ENCODE data around the gene AKNA. TPM values are rescaled to one million over a fixed set of nuclear protein-coding genes. Genes with fewer than 3 reads are reported as not detected.
A peak's percentile ranks its signal among the peaks of the same experiment; 100 is the strongest.
"Not testable (repeated sequence)": the region's sequence is repeated elsewhere in the genome, so short reads cannot be mapped to it uniquely, and the experiment has no call there.

The AKNA gene
- total RNA-seq, 4 donors from 2014 or later: 34.8 to 63.2 (median 48.6) TPM

- WGBS, 2 donors (ENCODE audit: low coverage in 1 of 2): 95% methylated on average over 21 of the region's 23 CpGs; no CpG with 5 or more reads in 1 of the 2 donors
Observed at GRCh38 chr9:114336699-114337395, 50.9 kb downstream of the AKNA start.

GRCh38 chr9:114336157-114336556 is 51.6 kb downstream of the AKNA start:
- intact Hi-C loops (cut with DNase I; ENCODE audit: low total_unique reads): no loop called here

More at GRCh38 chr9:114336699-114337395, 50.9 kb downstream of the AKNA start:
- no peak overlapping the region for H3K4me3 ChIP-seq
- intact Hi-C loops (cut with DNase I; ENCODE audit: low total_unique reads): no loop called here
- H3K9me3 ChIP-seq: no peaks in the 10 kb centered on the region
- H3K4me1 ChIP-seq: no peaks in the 10 kb centered on the region
- DNase-seq: no peak
- H3K27me3 ChIP-seq: no peaks in the 10 kb centered on the region
- H3K36me3 ChIP-seq: peaks cover 0 to 49% (median 10%) of the 10 kb centered on the region in 4 donors
- in situ Hi-C loops (cut with MboI; ENCODE audit: low pct_ligation_motif_present in 1 of 4, low pct_unique_long_range_greater_than_20kb in 1 of 4, low sequenced_read_pairs in 3 of 4): no loop called here
- H3K27ac ChIP-seq: no peak overlapping the region
- no peak for TF ChIP-seq POLR2AphosphoS5 (IDR thresholded peaks at IDR 0.05)

GRCh38 chr9:114335745-114336144 is 52.0 kb downstream of the AKNA start:
- intact Hi-C loops (cut with DNase I; ENCODE audit: low total_unique reads): no loop called here
- Histone ChIP-seq H3K36me3 (peaks cover 0 to 41% (median 9%) of the 10 kb centered on the region in 4 donors), H3K27ac (no peak overlapping the region), H3K9me3 (no peaks in the 10 kb centered on the region), H3K27me3 (no peaks in the 10 kb centered on the region), H3K4me3 (no peak overlapping the region), H3K4me1 (no peaks in the 10 kb centered on the region)
- in situ Hi-C loops (cut with MboI; ENCODE audit: low pct_ligation_motif_present in 1 of 4, low pct_unique_long_range_greater_than_20kb in 1 of 4, low sequenced_read_pairs in 3 of 4): no loop called here
- TF ChIP-seq POLR2A (IDR thresholded peaks at IDR 0.05) (no peak), EP300 (IDR thresholded peaks at IDR 0.05; ENCODE audit: low read depth) (no peak), CTCF (IDR thresholded peaks at IDR 0.05) (no peak), POLR2AphosphoS5 (IDR thresholded peaks at IDR 0.05) (no peak)
- DNase-seq: no peak
- WGBS, 2 donors (ENCODE audit: low coverage in 1 of 2): 40 to 79% methylated on average over 1 to 2 of the region's 2 CpGs

More at GRCh38 chr9:114336157-114336556, 51.6 kb downstream of the AKNA start:
- TF ChIP-seq CTCF (IDR thresholded peaks at IDR 0.05): no peak
- TF ChIP-seq EP300 (IDR thresholded peaks at IDR 0.05; ENCODE audit: low read depth): no peak
- no peak for TF ChIP-seq POLR2AphosphoS5 (IDR thresholded peaks at IDR 0.05)
- no peak for TF ChIP-seq POLR2A (IDR thresholded peaks at IDR 0.05)
- no peaks in the 10 kb centered on the region for H3K4me1 ChIP-seq
- no peak overlapping the region for H3K4me3 ChIP-seq
- 84 to 97% methylated on average over 3 to 10 of the region's 10 CpGs for WGBS, 2 donors (ENCODE audit: low coverage in 1 of 2)
- in situ Hi-C loops (cut with MboI; ENCODE audit: low pct_ligation_motif_present in 1 of 4, low pct_unique_long_range_greater_than_20kb in 1 of 4, low sequenced_read_pairs in 3 of 4): no loop called here
- peaks cover 0 to 45% (median 9%) of the 10 kb centered on the region in 4 donors for H3K36me3 ChIP-seq
- H3K9me3 ChIP-seq: no peaks in the 10 kb centered on the region
- DNase-seq: no peak
- no peaks in the 10 kb centered on the region for H3K27me3 ChIP-seq
- no peak overlapping the region for H3K27ac ChIP-seq

- WGBS, 2 donors (ENCODE audit: low coverage in 1 of 2): 89% methylated on average over 8 of the region's 9 CpGs; no CpG with 5 or more reads in 1 of the 2 donors
- intact Hi-C loops (cut with DNase I; ENCODE audit: low total_unique reads): no loop called here
- TF ChIP-seq POLR2AphosphoS5 (IDR thresholded peaks at IDR 0.05) (peak in 1 of 3 donors; percentile 32), EP300 (IDR thresholded peaks at IDR 0.05; ENCODE audit: low read depth) (no peak), POLR2A (IDR thresholded peaks at IDR 0.05) (no peak), CTCF (IDR thresholded peaks at IDR 0.05) (no peak)
Observed at GRCh38 chr9:114334490-114334889, 53.3 kb downstream of the AKNA start.

GRCh38 chr9:114333718-114334117 is 54.1 kb downstream of the AKNA start:
- peaks cover 0 to 27% (median 9%) of the 10 kb centered on the region in 4 donors for H3K36me3 ChIP-seq
- H3K27me3 ChIP-seq; DNase-seq; H3K4me3 ChIP-seq; H3K9me3 ChIP-seq; intact Hi-C loops (cut with DNase I; ENCODE audit: low total_unique reads); in situ Hi-C loops (cut with MboI; ENCODE audit: low pct_ligation_motif_present in 1 of 4, low pct_unique_long_range_greater_than_20kb in 1 of 4, low sequenced_read_pairs in 3 of 4); H3K27ac ChIP-seq; H3K4me1 ChIP-seq: not testable (repeated sequence)
- 87 to 100% methylated on average over 2 of the region's 4 CpGs for WGBS, 2 donors (ENCODE audit: low coverage in 1 of 2)

More at GRCh38 chr9:114334490-114334889, 53.3 kb downstream of the AKNA start:
- Histone ChIP-seq H3K4me3 (no peak overlapping the region), H3K27ac (no peak overlapping the region), H3K4me1 (no peaks in the 10 kb centered on the region), H3K27me3 (no peaks in the 10 kb centered on the region), H3K9me3 (no peaks in the 10 kb centered on the region), H3K36me3 (peaks cover 0 to 28% (median 9%) of the 10 kb centered on the region in 4 donors)
- in situ Hi-C loops (cut with MboI; ENCODE audit: low pct_ligation_motif_present in 1 of 4, low pct_unique_long_range_greater_than_20kb in 1 of 4, low sequenced_read_pairs in 3 of 4): no loop called here
- no peak for DNase-seq
